WTC11 (cell line): ENCODE results near the gene ANKS6.

Experiments
- IRF1 ChIP-seq: sonication (generic); formaldehyde crosslinking; IDR thresholded peaks from 2 replicates; pipeline ENCODE4 v1.8.0; 2023; ENCODE audit warnings: missing genetic modification reagents
- TF ChIP-seq, protein P1 (sequence below): fragments of 200-600 bp; IDR thresholded peaks from 2 replicates; pipeline ENCODE4 v1.8.0; 2022; ENCODE audit warnings: antibody characterized with exemption

- TF ChIP-seq, protein P1, sequence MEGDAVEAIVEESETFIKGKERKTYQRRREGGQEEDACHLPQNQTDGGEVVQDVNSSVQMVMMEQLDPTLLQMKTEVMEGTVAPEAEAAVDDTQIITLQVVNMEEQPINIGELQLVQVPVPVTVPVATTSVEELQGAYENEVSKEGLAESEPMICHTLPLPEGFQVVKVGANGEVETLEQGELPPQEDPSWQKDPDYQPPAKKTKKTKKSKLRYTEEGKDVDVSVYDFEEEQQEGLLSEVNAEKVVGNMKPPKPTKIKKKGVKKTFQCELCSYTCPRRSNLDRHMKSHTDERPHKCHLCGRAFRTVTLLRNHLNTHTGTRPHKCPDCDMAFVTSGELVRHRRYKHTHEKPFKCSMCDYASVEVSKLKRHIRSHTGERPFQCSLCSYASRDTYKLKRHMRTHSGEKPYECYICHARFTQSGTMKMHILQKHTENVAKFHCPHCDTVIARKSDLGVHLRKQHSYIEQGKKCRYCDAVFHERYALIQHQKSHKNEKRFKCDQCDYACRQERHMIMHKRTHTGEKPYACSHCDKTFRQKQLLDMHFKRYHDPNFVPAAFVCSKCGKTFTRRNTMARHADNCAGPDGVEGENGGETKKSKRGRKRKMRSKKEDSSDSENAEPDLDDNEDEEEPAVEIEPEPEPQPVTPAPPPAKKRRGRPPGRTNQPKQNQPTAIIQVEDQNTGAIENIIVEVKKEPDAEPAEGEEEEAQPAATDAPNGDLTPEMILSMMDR = no peak
- TF ChIP-seq IRF1 (CRISPR knock-in tag) = no peak
These were observed 29.2 kb downstream of the ANKS6 start for GRCh38 chr9:98767196-98767595.
